Gastroesophageal sphincter (tissue), 4 donors: Measurements from ENCODE around the gene TRAK2. TPM values are rescaled to one million over a fixed set of nuclear protein-coding genes. Genes with fewer than 3 reads are reported as not detected.

Experiments
- ATAC-seq: fragments of 150-250 bp; one replicate; pipeline ENCODE4 v1.9.1; 2016; ENCODE audit warnings: mild to moderate bottlenecking, moderate library complexity
- H3K27ac ChIP-seq, 4 donors: fragments of 200-600 bp; sonication (generic) in 3 of 4; 1 replicate in 3 of 4; 2 replicates in 1 of 4; pipeline ENCODE4 v1.5.1; 2016 to 2019
- H3K27me3 ChIP-seq: fragments of 200-600 bp; sonication (generic); one replicate; pipeline ENCODE4 v1.5.1; 2019
- H3K36me3 ChIP-seq, 2 donors: fragments of 200-600 bp; sonication (generic); one replicate each; pipeline ENCODE4 v1.5.1; 2019; ENCODE audit warnings: control low read depth in 1 of 2
- H3K4me1 ChIP-seq, 3 donors: fragments of 200-600 bp; sonication (generic); 1 replicate in 2 of 3; 2 replicates in 1 of 3; pipeline ENCODE4 v1.5.1; 2016 to 2019; ENCODE audit warnings: control low read depth in 2 of 3
- H3K4me3 ChIP-seq, 2 donors: fragments of 200-600 bp; sonication (generic); one replicate each; pipeline ENCODE4 v1.5.1; 2019; ENCODE audit warnings: mild to moderate bottlenecking in 1 of 2, moderate library complexity in 1 of 2
- H3K9me3 ChIP-seq, 3 donors: fragments of 200-600 bp; sonication (generic); one replicate each; pipeline ENCODE4 v1.5.1; 2017 to 2019; ENCODE audit warnings: control low read depth in 2 of 3
- CTCF ChIP-seq, 4 experiments: fragments of 200-600 bp in 2 of 4; fragments of 450-650 bp in 2 of 4; sonication (generic) in 1 of 4; IDR thresholded peaks; one replicate each; pipeline ENCODE4 v1.5.1; 2017 to 2019; ENCODE audit warnings: antibody characterized with exemption in 4 of 4, mild to moderate bottlenecking in 2 of 4, moderate library complexity in 2 of 4
- EP300 ChIP-seq: sonication (generic); formaldehyde crosslinking; IDR thresholded peaks from one replicate; pipeline ENCODE4 v1.6.1; 2017; ENCODE audit warnings: antibody characterized with exemption, mild to moderate bottlenecking
- POLR2A ChIP-seq, 2 donors: fragments of 450-650 bp; IDR thresholded peaks; one replicate each; pipeline ENCODE4 v1.6.1; 2017; ENCODE audit warnings: antibody characterized with exemption in 2 of 2, mild to moderate bottlenecking in 2 of 2, moderate library complexity in 1 of 2
- POLR2AphosphoS5 ChIP-seq: sonication (generic); formaldehyde crosslinking; IDR thresholded peaks from one replicate; pipeline ENCODE4 v1.6.1; 2017; ENCODE audit warnings: antibody characterized with exemption
- WGBS, 2 donors: methylation state at CpG; one replicate each; pipeline ENCODE4 v1.1.5; 2018; ENCODE audit warnings: low coverage in 1 of 2; 5-methylcytosine and 5-hydroxymethylcytosine counted together
- total RNA-seq, 4 donors: library from RNA; depleted of rRNA; stranded (reverse); fragments of >200 nt; gene quantifications; one replicate each; pipeline ENCODE4 v1.1.0, GENCODE V29; 2016

The TRAK2 gene
- total RNA-seq, 4 donors from 2014 or later, result 64.8 to 129 (median 105) TPM

DNA sequence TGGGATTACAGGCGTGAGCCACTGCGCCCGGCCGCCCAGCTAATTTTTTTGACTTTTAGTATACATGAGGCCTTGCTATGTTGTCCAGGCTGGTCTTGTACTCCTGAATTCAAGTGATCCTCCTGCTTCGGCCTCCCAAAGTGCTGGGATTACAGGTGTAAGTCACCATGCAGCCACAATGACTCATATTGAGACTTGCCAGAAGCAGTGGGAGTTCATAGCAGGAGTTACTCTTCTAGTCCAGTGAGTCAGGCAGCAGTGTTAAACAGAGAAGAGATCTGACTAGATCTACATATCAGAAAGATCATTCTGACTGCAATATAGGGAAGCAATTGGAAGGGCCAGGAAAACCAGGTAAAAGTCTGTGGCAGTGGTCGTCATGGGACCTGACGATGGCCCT lies 92.6 kb downstream of the TRAK2 start:
- H3K4me1 ChIP-seq, result peaks cover 0 to 12% (median 5%) of the 10 kb centered on the region in 3 donors
- H3K27me3 ChIP-seq, result no peaks in the 10 kb centered on the region
- WGBS, 2 donors, result 93 to 100% methylated on average over 2 of the region's 7 CpGs
- H3K36me3 ChIP-seq, result peaks cover 0 to 49% of the 10 kb centered on the region in 2 donors
- TF ChIP-seq CTCF (IDR thresholded peaks at IDR 0.05), result no peak
- TF ChIP-seq POLR2AphosphoS5, result no peak
- no peak for TF ChIP-seq EP300
- TF ChIP-seq POLR2A (IDR thresholded peaks at IDR 0.05), result no peak
- H3K9me3 ChIP-seq, result no peaks in the 10 kb centered on the region
- no peak for ATAC-seq
- H3K27ac ChIP-seq, result no peak overlapping the region
- no peak overlapping the region for H3K4me3 ChIP-seq

- no peak within 1 kb of the TSS for H3K4me3 ChIP-seq
- peaks cover 0 to 34% of the 10 kb centered on the region in 2 donors for H3K36me3 ChIP-seq
- no peaks in the 10 kb centered on the region for H3K9me3 ChIP-seq
- peaks cover 0 to 22% (median 5%) of the 10 kb centered on the region in 3 donors for H3K4me1 ChIP-seq
- no peak for TF ChIP-seq CTCF (IDR thresholded peaks at IDR 0.05)
- no peak for TF ChIP-seq POLR2AphosphoS5
- no peak for TF ChIP-seq POLR2A (IDR thresholded peaks at IDR 0.05)
- TF ChIP-seq EP300, result no peak
- H3K27ac ChIP-seq, result peak within 1 kb of the TSS in 2 of 4 donors; percentile 14 to 29
- WGBS, 2 donors, result 10 to 33% methylated on average over 1 of the region's 1 CpG
- H3K27me3 ChIP-seq, result no peaks in the 10 kb centered on the region
- ATAC-seq, result no peak
Measured at GRCh38 chr2:201357221-201357620, 94.0 kb downstream of the TRAK2 start, which contains the start of gene FLACC1. FLACC1 (minus strand) TSS chr2:201357345; CDS start chr2:201351404, 5,941 bp downstream.

- TF ChIP-seq POLR2A (IDR thresholded peaks at IDR 0.05) (no peak), CTCF (IDR thresholded peaks at IDR 0.05) (no peak), POLR2AphosphoS5 (no peak), EP300 (no peak)
- H3K27ac ChIP-seq, result peak overlapping the region in 2 of 4 donors; percentile 8 to 26
- ATAC-seq, result no peak
Measured at GRCh38 chr2:201353116-201353515, 98.1 kb downstream of the TRAK2 start.

GRCh38 chr2:201350879-201351278 lies 100.4 kb downstream of the TRAK2 start:
- TF ChIP-seq POLR2A (IDR thresholded peaks at IDR 0.05), result no peak
- H3K4me3 ChIP-seq, result no peak overlapping the region
- no peak for ATAC-seq
- peaks cover 0 to 54% of the 10 kb centered on the region in 2 donors for H3K36me3 ChIP-seq
- H3K9me3 ChIP-seq, result no peaks in the 10 kb centered on the region
- no peaks in the 10 kb centered on the region for H3K27me3 ChIP-seq
- 100% methylated on average over 1 to 4 of the region's 4 CpGs for WGBS, 2 donors
- H3K4me1 ChIP-seq, result peaks cover 0 to 13% (median 0%) of the 10 kb centered on the region in 3 donors
- no peak overlapping the region for H3K27ac ChIP-seq

More at GRCh38 chr2:201353116-201353515, 98.1 kb downstream of the TRAK2 start:
- Histone ChIP-seq H3K36me3 (peaks cover 0 to 32% of the 10 kb centered on the region in 2 donors), H3K4me1 (peaks cover 0 to 22% (median 5%) of the 10 kb centered on the region in 3 donors), H3K9me3 (no peaks in the 10 kb centered on the region), H3K4me3 (no peak overlapping the region), H3K27me3 (no peaks in the 10 kb centered on the region)
- 22 to 25% methylated on average over 1 of the region's 1 CpG for WGBS, 2 donors

GRCh38 chr2:201349601-201350000 lies 101.7 kb downstream of the TRAK2 start:
- Histone ChIP-seq H3K4me1 (peaks cover 0 to 13% (median 0%) of the 10 kb centered on the region in 3 donors), H3K9me3 (no peaks in the 10 kb centered on the region), H3K27ac (no peak overlapping the region), H3K4me3 (no peak overlapping the region), H3K27me3 (no peaks in the 10 kb centered on the region), H3K36me3 (peaks cover 0 to 66% of the 10 kb centered on the region in 2 donors)
- ATAC-seq, result no peak
- WGBS, 2 donors, result 62 to 74% methylated on average over 3 to 4 of the region's 4 CpGs
- TF ChIP-seq EP300 (no peak), POLR2A (IDR thresholded peaks at IDR 0.05) (no peak), CTCF (IDR thresholded peaks at IDR 0.05) (no peak), POLR2AphosphoS5 (no peak)
